Neural cell (in vitro differentiated cells): Measurements from ENCODE around the gene TKFC. TPM values are rescaled to one million over a fixed set of nuclear protein-coding genes. Genes with fewer than 3 reads are reported as not detected.

Source experiments
- H2AFZ ChIP-seq: fragments of 200-600, 300-800 bp; sonication (generic), shearing (Covaris generic); 2 replicates; pipeline ENCODE4 v1.6.0; 2014; ENCODE audit warnings: low read depth, mild to moderate bottlenecking, antibody characterized with exemption, low read length, moderate library complexity
- H3F3A ChIP-seq: fragments of 200-600 bp; shearing (Covaris generic); 2 replicates; pipeline ENCODE4 v1.6.1; 2016; ENCODE audit warnings: mild to moderate bottlenecking, moderate library complexity, mixed read lengths, antibody characterized with exemption, low read length; ENCODE audit not compliant: insufficient read depth, poor library complexity, severe bottlenecking
- H3K27ac ChIP-seq: fragments of 200-600, 300-800 bp; sonication (generic), shearing (Covaris generic); 2 replicates; pipeline ENCODE4 v1.5.1; 2014; ENCODE audit warnings: mild to moderate bottlenecking, low read length, moderate library complexity
- H3K27me3 ChIP-seq: fragments of 300-800, 200-600 bp; sonication (generic), shearing (Covaris generic); 2 replicates; pipeline ENCODE4 v1.6.0; 2014; ENCODE audit warnings: mild to moderate bottlenecking, low read depth, low read length, moderate library complexity; ENCODE audit not compliant: insufficient read depth
- H3K36me3 ChIP-seq: fragments of 300-800, 200-600 bp; sonication (generic), shearing (Covaris generic); 2 replicates; pipeline ENCODE4 v1.5.1; 2014; ENCODE audit warnings: mild to moderate bottlenecking, antibody characterized with exemption, low read length, moderate library complexity; ENCODE audit not compliant: insufficient read depth
- H3K4me2 ChIP-seq: fragments of 300-800, 200-600 bp; sonication (generic), shearing (Covaris generic); 2 replicates; pipeline ENCODE4 v1.6.0; 2014; ENCODE audit warnings: mild to moderate bottlenecking, low read length
- H3K4me3 ChIP-seq: fragments of 300-800, 200-600 bp; sonication (generic), shearing (Covaris generic); 2 replicates; pipeline ENCODE4 v1.5.1; 2014; ENCODE audit warnings: mild to moderate bottlenecking, low read length, moderate library complexity
- H3K79me2 ChIP-seq: fragments of 200-600 bp; shearing (Covaris generic); replicated peaks from 2 replicates; pipeline ENCODE4 v1.6.0; 2014; ENCODE audit warnings: mild to moderate bottlenecking, low read length, moderate library complexity; ENCODE audit not compliant: insufficient read depth
- H3K9ac ChIP-seq: fragments of 300-800, 200-600 bp; sonication (generic), shearing (Covaris generic); 2 replicates; pipeline ENCODE4 v1.6.1; 2016; ENCODE audit warnings: mild to moderate bottlenecking, low read length, mixed read lengths
- H3K9me2 ChIP-seq: fragments of 200-600 bp; shearing (Covaris generic); 2 replicates; pipeline ENCODE4 v1.6.1; 2016; ENCODE audit warnings: mild to moderate bottlenecking, low read length, mixed read lengths; ENCODE audit not compliant: insufficient read depth
- H3K9me3 ChIP-seq: fragments of 200-600, 300-800 bp; sonication (generic), shearing (Covaris generic); 2 replicates; pipeline ENCODE4 v1.6.1; 2016; ENCODE audit warnings: mild to moderate bottlenecking, mixed run types, low read length, moderate library complexity, mixed read lengths
- H4K20me1 ChIP-seq: fragments of 200-600 bp; shearing (Covaris generic); 2 replicates; pipeline ENCODE4 v1.6.1; 2016; ENCODE audit warnings: mild to moderate bottlenecking, mixed run types; ENCODE audit not compliant: insufficient read depth
- CTCF ChIP-seq: fragments of 450-650 bp; IDR thresholded peaks from 2 replicates; pipeline ENCODE4 v1.5.1; 2014; ENCODE audit warnings: antibody characterized with exemption, mild to moderate bottlenecking, moderate library complexity; ENCODE audit not compliant: poor library complexity, severe bottlenecking
- EP300 ChIP-seq: fragments of 450-650 bp; conservative IDR thresholded peaks from 2 replicates; pipeline ENCODE4 v1.6.1; 2014; ENCODE audit warnings: antibody characterized with exemption, mild to moderate bottlenecking, moderate library complexity; ENCODE audit not compliant: poor library complexity, severe bottlenecking
- EZH2 ChIP-seq: fragments of 200-600, 300-800 bp; shearing (Covaris generic), sonication (generic); IDR thresholded peaks from 2 replicates; pipeline ENCODE4 v1.6.1; 2014; ENCODE audit warnings: antibody characterized with exemption, low read length, borderline replicate concordance, mild to moderate bottlenecking; ENCODE audit not compliant: insufficient read depth, poor library complexity, severe bottlenecking
- MXI1 ChIP-seq: fragments of 450-650 bp; conservative IDR thresholded peaks from 2 replicates; pipeline ENCODE4 v1.6.1; 2014; ENCODE audit warnings: antibody characterized with exemption, mild to moderate bottlenecking; ENCODE audit not compliant: poor library complexity, severe bottlenecking
- POLR2AphosphoS5 ChIP-seq: IDR thresholded peaks from 2 replicates; pipeline ENCODE4 v1.6.1; 2012
- RAD21 ChIP-seq: fragments of 450-650 bp; conservative IDR thresholded peaks from 2 replicates; pipeline ENCODE4 v1.6.1; 2014; ENCODE audit warnings: antibody characterized with exemption, mild to moderate bottlenecking, moderate library complexity
- REST ChIP-seq: IDR thresholded peaks from 2 replicates; pipeline ENCODE4 v1.6.1; 2012; ENCODE audit warnings: borderline replicate concordance
- SMC3 ChIP-seq: fragments of 450-650 bp; conservative IDR thresholded peaks from 2 replicates; pipeline ENCODE4 v1.6.1; 2014; ENCODE audit warnings: antibody characterized with exemption, mild to moderate bottlenecking, moderate library complexity; ENCODE audit not compliant: poor library complexity
- TAF1 ChIP-seq: IDR thresholded peaks from 2 replicates; pipeline ENCODE4 v1.6.1; 2012; ENCODE audit warnings: low read depth
- polyA plus RNA-seq: library from polyadenylated mRNA; depleted of rRNA; stranded (reverse); fragments of >200 nt; gene quantifications from 2 replicates; pipeline ENCODE4 v1.2.3, GENCODE V29; 2014

Gene TKFC
- polyA plus RNA-seq, 1 donor from 2014 or later = 46.0 TPM

GRCh38 chr11:61342207-61342803 is 9.3 kb downstream of the TKFC start:
- H4K20me1 ChIP-seq = no peaks in the 10 kb centered on the region
- no peak overlapping the region for H2AFZ ChIP-seq
- H3K9me3 ChIP-seq = no peaks in the 10 kb centered on the region
- no peak overlapping the region for H3K4me2 ChIP-seq
- H3K9me2 ChIP-seq = no peaks in the 10 kb centered on the region
- no peak overlapping the region for H3K27ac ChIP-seq
- TF ChIP-seq REST = no peak
- no peak for TF ChIP-seq EZH2
- TF ChIP-seq MXI1 = no peak
- no peak for TF ChIP-seq POLR2AphosphoS5
- TF ChIP-seq SMC3 = no peak
- no peak for TF ChIP-seq TAF1
- no peak for TF ChIP-seq RAD21
- no peak for TF ChIP-seq EP300
- TF ChIP-seq CTCF = no peak
- H3K4me3 ChIP-seq = no peak overlapping the region
- H3F3A ChIP-seq = no peaks in the 10 kb centered on the region
- no peaks in the 10 kb centered on the region for H3K36me3 ChIP-seq
- H3K27me3 ChIP-seq = no peaks in the 10 kb centered on the region
- no peaks in the 10 kb centered on the region for H3K79me2 ChIP-seq
- H3K9ac ChIP-seq = no peak overlapping the region

- H3F3A ChIP-seq = no peaks in the 10 kb centered on the region
- no peaks in the 10 kb centered on the region for H3K9me3 ChIP-seq
- H3K27me3 ChIP-seq = no peaks in the 10 kb centered on the region
- no peak overlapping the region for H3K9ac ChIP-seq
- no peak overlapping the region for H3K4me2 ChIP-seq
- TF ChIP-seq TAF1 (no peak), EZH2 (no peak), REST (no peak), POLR2AphosphoS5 (no peak), RAD21 (no peak), CTCF (no peak), SMC3 (no peak), MXI1 (no peak), EP300 (no peak)
- no peaks in the 10 kb centered on the region for H3K36me3 ChIP-seq
- no peaks in the 10 kb centered on the region for H4K20me1 ChIP-seq
- H3K9me2 ChIP-seq = no peaks in the 10 kb centered on the region
- H3K4me3 ChIP-seq = no peak overlapping the region
- no peak overlapping the region for H3K27ac ChIP-seq
- no peaks in the 10 kb centered on the region for H3K79me2 ChIP-seq
- no peak overlapping the region for H2AFZ ChIP-seq
Measured at GRCh38 chr11:61343792-61344745, 11.0 kb downstream of the TKFC start.
